ENCODE measurements around the gene CFAP54. TPM values are rescaled to one million over a fixed set of nuclear protein-coding genes. Genes with fewer than 3 reads are reported as not detected.

Gene CFAP54
- total and polyA plus RNA-seq, 2 donors (not counting 1 experiment from before 2014, with no cell fraction given): 0.93 to 7.1 TPM

GRCh38 chr12:96846293-96846692, 356.9 kb downstream of the CFAP54 start:
- no peak overlapping the region for H3K4me3 ChIP-seq (replicated peaks in 1 of 4; ENCODE audit: control extremely low read depth in 1 of 4, insufficient read depth in 1 of 4, low read depth in 3 of 4, low read length in 4 of 4)
- H3K4me1 ChIP-seq (ENCODE audit: control insufficient read depth, extremely low read depth, insufficient read depth, low read length): no peaks in the 10 kb centered on the region
- no peaks in the 10 kb centered on the region for H3K36me3 ChIP-seq (ENCODE audit: control insufficient read depth, insufficient read depth, low read length)
- TF ChIP-seq, protein P1, sequence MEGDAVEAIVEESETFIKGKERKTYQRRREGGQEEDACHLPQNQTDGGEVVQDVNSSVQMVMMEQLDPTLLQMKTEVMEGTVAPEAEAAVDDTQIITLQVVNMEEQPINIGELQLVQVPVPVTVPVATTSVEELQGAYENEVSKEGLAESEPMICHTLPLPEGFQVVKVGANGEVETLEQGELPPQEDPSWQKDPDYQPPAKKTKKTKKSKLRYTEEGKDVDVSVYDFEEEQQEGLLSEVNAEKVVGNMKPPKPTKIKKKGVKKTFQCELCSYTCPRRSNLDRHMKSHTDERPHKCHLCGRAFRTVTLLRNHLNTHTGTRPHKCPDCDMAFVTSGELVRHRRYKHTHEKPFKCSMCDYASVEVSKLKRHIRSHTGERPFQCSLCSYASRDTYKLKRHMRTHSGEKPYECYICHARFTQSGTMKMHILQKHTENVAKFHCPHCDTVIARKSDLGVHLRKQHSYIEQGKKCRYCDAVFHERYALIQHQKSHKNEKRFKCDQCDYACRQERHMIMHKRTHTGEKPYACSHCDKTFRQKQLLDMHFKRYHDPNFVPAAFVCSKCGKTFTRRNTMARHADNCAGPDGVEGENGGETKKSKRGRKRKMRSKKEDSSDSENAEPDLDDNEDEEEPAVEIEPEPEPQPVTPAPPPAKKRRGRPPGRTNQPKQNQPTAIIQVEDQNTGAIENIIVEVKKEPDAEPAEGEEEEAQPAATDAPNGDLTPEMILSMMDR (conservative IDR thresholded peaks at IDR 0.05 in 1 of 2, IDR thresholded peaks at IDR 0.05 in 1 of 2; ENCODE audit: low read depth in 1 of 2, low read length in 2 of 2): no peak
- no peak for TF ChIP-seq EZH2 (IDR thresholded peaks at IDR 0.05; ENCODE audit: low read length, missing control alignments)
- no peak overlapping the region for H3K9ac ChIP-seq (ENCODE audit: insufficient read depth, low read length)
- no peaks in the 10 kb centered on the region for H3K9me3 ChIP-seq (ENCODE audit: control insufficient read depth, insufficient read depth, low read depth, low read length)
- no peak overlapping the region for H3K4me2 ChIP-seq (ENCODE audit: extremely low read depth, insufficient read depth, low read length)
- H2AFZ ChIP-seq (ENCODE audit: low read length): no peak overlapping the region
- no peaks in the 10 kb centered on the region for H4K20me1 ChIP-seq (ENCODE audit: control insufficient read depth, extremely low read depth, insufficient read depth, low read length)
- H3K27ac ChIP-seq (ENCODE audit: insufficient read depth, low read length): no peak overlapping the region
- no peaks in the 10 kb centered on the region for H3K79me2 ChIP-seq (ENCODE audit: control insufficient read depth, insufficient read depth, low read length)
- DNase-seq (ENCODE audit: low read depth in 2 of 2): peak in 1 of 2 donors; percentile 14
- no peaks in the 10 kb centered on the region for H3K27me3 ChIP-seq (ENCODE audit: control insufficient read depth, insufficient read depth, low read length)

DNA sequence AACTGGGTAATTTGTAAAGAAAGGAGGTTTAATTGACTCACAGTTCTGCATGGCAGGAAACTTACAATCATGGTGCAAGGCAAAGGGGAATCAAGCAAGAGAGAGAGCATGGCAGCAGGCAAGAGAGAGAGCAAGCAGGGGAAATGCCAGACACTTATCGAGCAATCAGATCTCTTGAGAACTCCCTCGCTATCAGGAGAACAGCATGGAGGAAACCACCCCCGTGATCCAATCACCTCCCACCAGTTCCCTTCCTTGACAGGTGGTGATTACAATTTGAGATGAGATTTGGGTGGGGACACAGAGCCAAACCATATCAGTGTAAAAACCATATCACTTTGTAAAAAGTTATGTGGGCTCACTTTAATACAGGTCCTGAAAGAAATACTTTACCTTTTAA, 361.3 kb downstream of the CFAP54 start:
- no peak overlapping the region for H3K4me2 ChIP-seq (ENCODE audit: extremely low read depth, insufficient read depth, low read length)
- H3K27ac ChIP-seq (ENCODE audit: insufficient read depth, low read length): no peak overlapping the region
- H3K79me2 ChIP-seq (ENCODE audit: control insufficient read depth, insufficient read depth, low read length): no peaks in the 10 kb centered on the region
- TF ChIP-seq EZH2 (IDR thresholded peaks at IDR 0.05; ENCODE audit: low read length, missing control alignments): no peak
- TF ChIP-seq, protein P1 (conservative IDR thresholded peaks at IDR 0.05 in 1 of 2, IDR thresholded peaks at IDR 0.05 in 1 of 2; ENCODE audit: low read depth in 1 of 2, low read length in 2 of 2): no peak
- H3K27me3 ChIP-seq (ENCODE audit: control insufficient read depth, insufficient read depth, low read length): no peaks in the 10 kb centered on the region
- H3K9me3 ChIP-seq (ENCODE audit: control insufficient read depth, insufficient read depth, low read depth, low read length): no peaks in the 10 kb centered on the region
- H3K9ac ChIP-seq (ENCODE audit: insufficient read depth, low read length): no peak overlapping the region
- no peak for DNase-seq (ENCODE audit: low read depth in 2 of 2)
- H4K20me1 ChIP-seq (ENCODE audit: control insufficient read depth, extremely low read depth, insufficient read depth, low read length): no peaks in the 10 kb centered on the region
- H2AFZ ChIP-seq (ENCODE audit: low read length): no peak overlapping the region
- H3K4me3 ChIP-seq (replicated peaks in 1 of 4; ENCODE audit: control extremely low read depth in 1 of 4, insufficient read depth in 1 of 4, low read depth in 3 of 4, low read length in 4 of 4): no peak overlapping the region
- H3K36me3 ChIP-seq (ENCODE audit: control insufficient read depth, insufficient read depth, low read length): no peaks in the 10 kb centered on the region
- no peaks in the 10 kb centered on the region for H3K4me1 ChIP-seq (ENCODE audit: control insufficient read depth, extremely low read depth, insufficient read depth, low read length)

- no peaks in the 10 kb centered on the region for H3K79me2 ChIP-seq (ENCODE audit: control insufficient read depth, insufficient read depth, low read length)
- H4K20me1 ChIP-seq (ENCODE audit: control insufficient read depth, extremely low read depth, insufficient read depth, low read length): no peaks in the 10 kb centered on the region
- no peak for TF ChIP-seq EZH2 (IDR thresholded peaks at IDR 0.05; ENCODE audit: low read length, missing control alignments)
- TF ChIP-seq, protein P1 (conservative IDR thresholded peaks at IDR 0.05 in 1 of 2, IDR thresholded peaks at IDR 0.05 in 1 of 2; ENCODE audit: low read depth in 1 of 2, low read length in 2 of 2): no peak
- no peaks in the 10 kb centered on the region for H3K36me3 ChIP-seq (ENCODE audit: control insufficient read depth, insufficient read depth, low read length)
- no peak for DNase-seq (ENCODE audit: low read depth in 2 of 2)
- H3K27me3 ChIP-seq (ENCODE audit: control insufficient read depth, insufficient read depth, low read length): no peaks in the 10 kb centered on the region
- H3K4me1 ChIP-seq (ENCODE audit: control insufficient read depth, extremely low read depth, insufficient read depth, low read length): no peaks in the 10 kb centered on the region
- H3K9me3 ChIP-seq (ENCODE audit: control insufficient read depth, insufficient read depth, low read depth, low read length): no peaks in the 10 kb centered on the region
- H3K27ac ChIP-seq (ENCODE audit: insufficient read depth, low read length): no peak overlapping the region
- no peak overlapping the region for H3K4me2 ChIP-seq (ENCODE audit: extremely low read depth, insufficient read depth, low read length)
- H3K4me3 ChIP-seq (replicated peaks in 1 of 4; ENCODE audit: control extremely low read depth in 1 of 4, insufficient read depth in 1 of 4, low read depth in 3 of 4, low read length in 4 of 4): no peak overlapping the region
- no peak overlapping the region for H2AFZ ChIP-seq (ENCODE audit: low read length)
- H3K9ac ChIP-seq (ENCODE audit: insufficient read depth, low read length): no peak overlapping the region
These were observed 368.8 kb downstream of the CFAP54 start for GRCh38 chr12:96858162-96858561.

Data from fibroblast of lung (primary cell).